GM12801 (cell line): ENCODE data around the gene ISYNA1.

ENCODE experiments used
- CTCF ChIP-seq: IDR thresholded peaks from one replicate; pipeline ENCODE4 v1.5.1; 2011; ENCODE audit warnings: control low read depth; ENCODE audit not compliant: insufficient read length; ENCODE audit errors: extremely low read depth

ISYNA1 gene

GRCh38 chr19:18391509-18392075 lies 46.3 kb downstream of the ISYNA1 start:
- no peak for TF ChIP-seq CTCF

- TF ChIP-seq CTCF = no peak
Measured at GRCh38 chr19:18390065-18390907, 47.6 kb downstream of the ISYNA1 start.

- TF ChIP-seq CTCF = no peak
Measured at GRCh38 chr19:18389726-18390064, 48.2 kb downstream of the ISYNA1 start.

- TF ChIP-seq CTCF = no peak
Measured at GRCh38 chr19:18388960-18389725, 48.8 kb downstream of the ISYNA1 start.

DNA sequence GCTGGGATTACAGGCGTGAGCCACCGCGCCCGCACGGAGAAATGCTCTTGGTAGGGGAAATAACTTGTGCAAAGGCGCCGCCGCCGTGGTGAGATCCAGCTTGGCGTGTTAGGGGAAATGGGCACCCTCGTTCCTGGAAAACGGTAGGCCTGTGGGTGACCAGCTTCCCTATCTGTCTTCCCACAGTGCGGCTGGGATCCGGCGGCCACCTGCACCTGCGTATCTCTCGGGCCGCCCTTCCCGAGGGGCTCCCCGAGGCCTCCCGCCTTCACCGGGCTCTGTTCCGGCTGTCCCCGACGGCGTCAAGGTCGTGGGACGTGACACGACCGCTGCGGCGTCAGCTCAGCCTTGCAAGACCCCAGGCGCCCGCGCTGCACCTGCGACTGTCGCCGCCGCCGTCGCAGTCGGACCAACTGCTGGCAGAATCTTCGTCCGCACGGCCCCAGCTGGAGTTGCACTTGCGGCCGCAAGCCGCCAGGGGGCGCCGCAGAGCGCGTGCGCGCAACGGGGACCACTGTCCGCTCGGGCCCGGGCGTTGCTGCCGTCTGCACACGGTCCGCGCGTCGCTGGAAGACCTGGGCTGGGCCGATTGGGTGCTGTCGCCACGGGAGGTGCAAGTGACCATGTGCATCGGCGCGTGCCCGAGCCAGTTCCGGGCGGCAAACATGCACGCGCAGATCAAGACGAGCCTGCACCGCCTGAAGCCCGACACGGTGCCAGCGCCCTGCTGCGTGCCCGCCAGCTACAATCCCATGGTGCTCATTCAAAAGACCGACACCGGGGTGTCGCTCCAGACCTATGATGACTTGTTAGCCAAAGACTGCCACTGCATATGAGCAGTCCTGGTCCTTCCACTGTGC lies 49.6 kb downstream of the ISYNA1 start:
- peak; percentile 92 for TF ChIP-seq CTCF

- TF ChIP-seq CTCF = no peak
Measured at GRCh38 chr19:18386543-18387271, 51.2 kb downstream of the ISYNA1 start.
